ENCODE data around the gene CDH9. TPM values are rescaled to one million over a fixed set of nuclear protein-coding genes. Genes with fewer than 3 reads are reported as not detected.

The CDH9 gene
- total and polyA plus RNA-seq, 9 of the 15 experiments (the other 6 are each of a cell fraction or from before 2014, with no cell fraction given): not detected

- no peak overlapping the region for H3K27ac ChIP-seq (ENCODE audit: extremely low read depth, low read depth, low read length)
- ATAC-seq: no peak
- intact Hi-C loops (cut with micrococcal nuclease): no loop called here
- no TSS peak for BruUV-seq (replicated peaks)
- H3K4me1 ChIP-seq (replicated peaks in 1 of 2; ENCODE audit: control insufficient read depth in 2 of 2, insufficient read depth in 2 of 2, low read length in 2 of 2): no peaks in the 10 kb centered on the region
- CTCF ChIA-PET (ENCODE audit: low intra/inter-chr PET ratio): no interaction called here
- H3K4me3 ChIP-seq: no peak overlapping the region
- no peaks in the 10 kb centered on the region for H3K79me2 ChIP-seq (ENCODE audit: control insufficient read depth, insufficient read depth, low read length)
- no peak overlapping the region for H2AFZ ChIP-seq (ENCODE audit: low read depth, low read length)
- in situ Hi-C loops (cut with MboI): no loop called here
- no peaks in the 10 kb centered on the region for H4K20me1 ChIP-seq (replicated peaks; ENCODE audit: control insufficient read depth, insufficient read depth, low read length)
- H3K4me2 ChIP-seq (ENCODE audit: insufficient read depth, low read length): no peak overlapping the region
- H3K9ac ChIP-seq (ENCODE audit: insufficient read depth in 1 of 2, low read depth in 2 of 2, low read length in 2 of 2): no peak overlapping the region
- no peaks in the 10 kb centered on the region for H3K9me3 ChIP-seq (replicated peaks; ENCODE audit: control insufficient read depth, insufficient read depth, low read depth, low read length)
- no peaks in the 10 kb centered on the region for H3K9me1 ChIP-seq (ENCODE audit: control insufficient read depth, insufficient read depth, low read length)
- WGBS (ENCODE audit: insufficient coverage, low coverage, missing lambda C conversion rate): 0% methylated on average over 4 of the region's 4 CpGs
- no peaks in the 10 kb centered on the region for H3K27me3 ChIP-seq (ENCODE audit: control insufficient read depth in 2 of 2, insufficient read depth in 2 of 2, low read length in 2 of 2)
- DNase-seq (ENCODE audit: extremely low read depth in 1 of 4, low spot score in 3 of 4): no peak
- H3K36me3 ChIP-seq (ENCODE audit: control insufficient read depth, insufficient read depth, low read length): no peaks in the 10 kb centered on the region
- POLR2A ChIA-PET: no interaction called here
- FAIRE-seq: no peak
- TF ChIP-seq BCL6 (CRISPR knock-in tag; IDR thresholded peaks at IDR 0.05) (no peak), ZNF561 (CRISPR knock-in tag; conservative IDR thresholded peaks at IDR 0.05) (no peak), ZBTB34 (CRISPR knock-in tag; IDR thresholded peaks at IDR 0.05) (no peak), ATF1 (CRISPR knock-in tag; IDR thresholded peaks at IDR 0.05) (no peak), ATF1 (tag; IDR thresholded peaks at IDR 0.05) (peak; percentile 74), ZNF174 (CRISPR knock-in tag; IDR thresholded peaks at IDR 0.05) (no peak), ARNT (IDR thresholded peaks at IDR 0.05) (no peak), NR1H2 (CRISPR knock-in tag; IDR thresholded peaks at IDR 0.05) (no peak), SRSF9 (IDR thresholded peaks at IDR 0.05; ENCODE audit: borderline replicate concordance, low read depth, low read length) (no peak), ATF3 (IDR thresholded peaks at IDR 0.05) (peak; percentile 70), ATF3 (CRISPR knock-in tag; conservative IDR thresholded peaks at IDR 0.05) (no peak), MCM7 (IDR thresholded peaks at IDR 0.05) (no peak), ZNF511 (CRISPR knock-in tag; IDR thresholded peaks at IDR 0.05) (no peak), JUNB (CRISPR knock-in tag; conservative IDR thresholded peaks at IDR 0.05) (no peak), CHAMP1 (IDR thresholded peaks at IDR 0.05) (no peak), RBBP5 (IDR thresholded peaks at IDR 0.05; ENCODE audit: borderline replicate concordance, insufficient read depth, low read length, poor library complexity, severe bottlenecking) (no peak), ATF7 (IDR thresholded peaks at IDR 0.05) (peak; percentile 80), ZBTB2 (IDR thresholded peaks at IDR 0.05) (no peak), HMGN3 (IDR thresholded peaks at IDR 0.05; ENCODE audit: borderline replicate concordance, extremely low read depth, insufficient read length, low read depth, low read length) (no peak)
Observed at GRCh38 chr5:26864061-26864460, 174.3 kb downstream of the CDH9 start.
